B cell (primary cell): ENCODE results near the gene ADSS1. TPM values are rescaled to one million over a fixed set of nuclear protein-coding genes. Genes with fewer than 3 reads are reported as not detected.

Source experiments
- ATAC-seq: fragments of 200-7000 bp; cut with Tn5 transposase; one replicate; pipeline ENCODE4 v1.10.0; 2021; ENCODE audit warnings: low read depth, mild to moderate bottlenecking, moderate number of reproducible peaks, moderate library complexity
- CTCF ChIA-PET: fragments of 350-600 bp; sonication (Branson Sonifier 250); formaldehyde crosslinking; loops from one replicate; lab custom pipeline; 2021; ENCODE audit warnings: antibody characterized with exemption, inconsistent platforms; lab: Charles Lee
- POLR2A ChIA-PET: fragments of 350-600 bp; sonication (Branson Sonifier 250); formaldehyde crosslinking; loops from one replicate; lab custom pipeline; 2021; ENCODE audit warnings: antibody characterized with exemption; lab: Charles Lee
- DNase-seq: peaks from one replicate; pipeline ENCODE4 v3.0.0; 2013
- H2AFZ ChIP-seq: 2 replicates; pipeline ENCODE4 v1.6.1; 2012; ENCODE audit warnings: mild to moderate bottlenecking, low read depth, low read length; ENCODE audit not compliant: insufficient read depth, poor library complexity, severe bottlenecking
- H3K27ac ChIP-seq, 2 donors: 1 replicate in 1 of 2; 2 replicates in 1 of 2; pipeline ENCODE4 v1.5.1; 2012 to 2013; ENCODE audit warnings: low read length in 2 of 2, mild to moderate bottlenecking in 2 of 2, moderate library complexity in 1 of 2
- H3K27me3 ChIP-seq, 4 experiments: fragments of 200-600 bp in 1 of 4; sonication (generic) in 1 of 4; replicated peaks in 1 of 4; 1 replicate in 2 of 4; 2 replicates in 2 of 4; pipeline versions ENCODE4 v1.6.1 to v1.7.0; 2013 to 2016; ENCODE audit warnings: low read length in 3 of 4, mild to moderate bottlenecking in 2 of 4, mixed read lengths in 1 of 4, moderate library complexity in 1 of 4; ENCODE audit not compliant: insufficient read depth in 4 of 4, control insufficient read depth in 3 of 4; ENCODE audit errors: control extremely low read depth in 1 of 4
- H3K36me3 ChIP-seq, 2 experiments: replicated peaks in 1 of 2; 1 replicate in 1 of 2; 2 replicates in 1 of 2; pipeline versions ENCODE4 v1.6.1 to v1.7.1; 2013; ENCODE audit warnings: low read length in 1 of 2; ENCODE audit not compliant: insufficient read depth in 2 of 2, control insufficient read depth in 1 of 2; ENCODE audit errors: control extremely low read depth in 1 of 2, extremely low read depth in 1 of 2
- H3K4me1 ChIP-seq, 2 donors: fragments of 200-600 bp in 1 of 2; sonication (generic) in 1 of 2; 1 replicate in 1 of 2; 2 replicates in 1 of 2; pipeline versions ENCODE4 v1.5.1 to v1.6.1; 2013 to 2017; ENCODE audit warnings: low read length in 2 of 2; ENCODE audit not compliant: control insufficient read depth in 2 of 2, insufficient read depth in 2 of 2
- H3K4me2 ChIP-seq: replicated peaks from 2 replicates; pipeline ENCODE3; 2012; ENCODE audit warnings: mild to moderate bottlenecking, low read depth, low read length; ENCODE audit not compliant: poor library complexity, severe bottlenecking
- H3K4me3 ChIP-seq, 5 experiments: fragments of 200-600 bp in 1 of 5; sonication (generic) in 1 of 5; 1 replicate in 3 of 5; 2 replicates in 2 of 5; pipeline versions ENCODE4 v1.5.1 to v1.7.0; 2011 to 2016; ENCODE audit warnings: low read length in 4 of 5, mild to moderate bottlenecking in 4 of 5, low read depth in 2 of 5, control low read depth in 1 of 5, moderate library complexity in 1 of 5; ENCODE audit not compliant: insufficient read depth in 1 of 5; ENCODE audit errors: control extremely low read depth in 1 of 5, extremely low read depth in 1 of 5
- H3K79me2 ChIP-seq: fragments of 200-600 bp; sonication (generic); one replicate; pipeline ENCODE4 v1.6.0; 2016; ENCODE audit warnings: low read length; ENCODE audit not compliant: control insufficient read depth, insufficient read depth
- H3K9ac ChIP-seq: fragments of 200-600 bp; sonication (generic); 2 replicates; pipeline ENCODE4 v1.6.1; 2017; ENCODE audit warnings: mild to moderate bottlenecking, low read length, moderate library complexity
- H3K9me3 ChIP-seq, 3 donors: one replicate each; pipeline versions ENCODE4 v1.6.1 to v1.7.1; 2013; ENCODE audit warnings: low read length in 2 of 3; ENCODE audit not compliant: control insufficient read depth in 2 of 3, insufficient read depth in 1 of 3; ENCODE audit errors: control extremely low read depth in 1 of 3
- H4K20me1 ChIP-seq: 2 replicates; pipeline ENCODE4 v1.6.0; 2012; ENCODE audit warnings: mild to moderate bottlenecking, low read length; ENCODE audit not compliant: insufficient read depth, control insufficient read depth, poor library complexity, severe bottlenecking
- H3K27ac Mint-ChIP-seq: one replicate; pipeline ENCODE4 v1.8.0; 2021; ENCODE audit warnings: mixed read lengths
- H3K27me3 Mint-ChIP-seq: one replicate; pipeline ENCODE4 v1.8.0; 2021; ENCODE audit warnings: mixed read lengths
- H3K4me1 Mint-ChIP-seq: one replicate; pipeline ENCODE4 v1.8.0; 2021; ENCODE audit warnings: mixed read lengths
- H3K4me3 Mint-ChIP-seq: one replicate; pipeline ENCODE4 v1.8.0; 2021; ENCODE audit warnings: mixed read lengths
- H3K9me3 Mint-ChIP-seq: one replicate; pipeline ENCODE4 v1.8.0; 2022; ENCODE audit warnings: mixed read lengths; ENCODE audit not compliant: insufficient read depth
- EZH2 ChIP-seq: IDR thresholded peaks from 2 replicates; pipeline ENCODE4 v1.6.1; 2012; ENCODE audit warnings: borderline replicate concordance, low read depth, mild to moderate bottlenecking, moderate library complexity, low read length; ENCODE audit not compliant: insufficient read depth, poor library complexity, severe bottlenecking
- WGBS: methylation state at CpG from one replicate; pipeline ENCODE4 v1.1.5; 2013; ENCODE audit warnings: missing lambda C conversion rate; ENCODE audit not compliant: insufficient coverage; 5-methylcytosine and 5-hydroxymethylcytosine counted together
- intact Hi-C: fragments of 100-400 bp; cut with micrococcal nuclease; formaldehyde crosslinking; loops from one replicate; pipeline ENCODE4 v1.10.0; 2022
- polyA plus RNA-seq: library from polyadenylated mRNA; depleted of rRNA; stranded (reverse); fragments of >200 nt; gene quantifications from 2 replicates; pipeline ENCODE4 v1.2.3, GENCODE V29; 2012
- total RNA-seq, 2 donors: library from RNA; stranded (reverse); fragments of 120-200 nt in 1 of 2; gene quantifications; 1 replicate in 1 of 2; 2 replicates in 1 of 2; pipeline versions ENCODE4 v1.2.3 to v1.2.4, GENCODE V29; 2013 to 2022
- TF ChIP-seq, protein P1 (sequence below): fragments of 200-600 bp; IDR thresholded peaks from one replicate; pipeline ENCODE4 v1.8.0; 2022; ENCODE audit warnings: antibody characterized with exemption, mild to moderate bottlenecking

The ADSS1 gene
- total and polyA plus RNA-seq, 2 donors (not counting 1 experiment from before 2014, with no cell fraction given), result 0.33 to 1.7 TPM

DNA sequence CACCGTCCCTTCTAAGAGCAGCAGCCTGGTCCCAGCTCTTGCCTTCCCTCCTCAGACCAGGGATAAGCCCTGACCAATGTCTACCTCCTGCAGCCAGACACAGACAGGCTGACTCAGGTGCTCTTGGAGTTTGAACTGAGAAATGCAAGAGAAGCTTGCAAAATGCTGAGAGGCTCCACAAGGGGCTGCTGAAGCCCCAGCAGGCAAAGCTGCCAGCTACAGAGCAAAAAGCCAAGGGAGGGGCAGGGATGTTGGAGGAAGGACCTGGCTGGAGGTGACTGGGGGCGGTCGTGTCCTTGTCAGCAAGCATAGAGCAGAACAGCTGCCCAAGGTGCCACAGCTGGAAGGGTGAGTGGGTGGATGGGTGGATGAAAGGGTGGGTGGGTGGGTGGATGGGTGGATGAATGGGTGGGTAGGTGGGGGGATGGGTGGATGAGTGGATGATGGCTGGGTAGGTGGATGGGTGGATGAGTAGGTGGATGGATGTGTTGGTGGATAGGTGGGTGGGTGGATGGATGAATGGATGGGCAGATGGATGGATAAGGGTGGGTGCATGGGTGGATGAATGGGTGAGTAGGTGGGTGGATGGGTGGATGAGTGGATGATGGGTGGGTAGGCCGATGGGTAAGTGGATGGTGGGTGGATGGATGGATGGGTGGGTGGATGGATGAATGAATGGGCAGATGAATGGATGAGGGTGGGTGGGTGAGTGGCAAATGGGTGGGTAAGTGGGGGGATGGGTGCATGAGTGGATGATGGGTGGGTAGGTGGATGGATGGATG, 38.6 kb upstream of the ADSS1 start:
- peak overlapping the region; percentile 61 for H3K4me3 Mint-ChIP-seq
- CTCF ChIA-PET, result interaction anchor here (0.9 to 1.8 kb wide), 4 partner anchors 10 to 36 kb away, joined by 3 to 6 read pairs (median 4); no protein-coding TSS in a partner anchor
- peaks cover 49 to 66% of the 10 kb centered on the region in 2 donors for H3K4me1 ChIP-seq
- peak overlapping the region; percentile 37 for H3K4me2 ChIP-seq
- POLR2A ChIA-PET, result no interaction called here
- no peak overlapping the region for H3K9ac ChIP-seq
- H3K4me1 Mint-ChIP-seq, result peaks cover 63% of the 10 kb centered on the region
- peaks cover 0 to 3% (median 0%) of the 10 kb centered on the region in 3 donors for H3K9me3 ChIP-seq
- H3K27me3 Mint-ChIP-seq, result no peaks in the 10 kb centered on the region
- H3K27ac ChIP-seq, result no peak overlapping the region
- peaks cover 9% of the 10 kb centered on the region for H3K79me2 ChIP-seq
- H3K27ac Mint-ChIP-seq, result peak overlapping the region; percentile 74
- no peak overlapping the region for H3K4me3 ChIP-seq
- no peak for DNase-seq
- H3K27me3 ChIP-seq, result no peaks in the 10 kb centered on the region
- intact Hi-C loops, result no loop called here
- no peaks in the 10 kb centered on the region for H3K9me3 Mint-ChIP-seq
- H3K36me3 ChIP-seq, result no peaks in the 10 kb centered on the region
- TF ChIP-seq EZH2, result no peak
- TF ChIP-seq, protein P1, sequence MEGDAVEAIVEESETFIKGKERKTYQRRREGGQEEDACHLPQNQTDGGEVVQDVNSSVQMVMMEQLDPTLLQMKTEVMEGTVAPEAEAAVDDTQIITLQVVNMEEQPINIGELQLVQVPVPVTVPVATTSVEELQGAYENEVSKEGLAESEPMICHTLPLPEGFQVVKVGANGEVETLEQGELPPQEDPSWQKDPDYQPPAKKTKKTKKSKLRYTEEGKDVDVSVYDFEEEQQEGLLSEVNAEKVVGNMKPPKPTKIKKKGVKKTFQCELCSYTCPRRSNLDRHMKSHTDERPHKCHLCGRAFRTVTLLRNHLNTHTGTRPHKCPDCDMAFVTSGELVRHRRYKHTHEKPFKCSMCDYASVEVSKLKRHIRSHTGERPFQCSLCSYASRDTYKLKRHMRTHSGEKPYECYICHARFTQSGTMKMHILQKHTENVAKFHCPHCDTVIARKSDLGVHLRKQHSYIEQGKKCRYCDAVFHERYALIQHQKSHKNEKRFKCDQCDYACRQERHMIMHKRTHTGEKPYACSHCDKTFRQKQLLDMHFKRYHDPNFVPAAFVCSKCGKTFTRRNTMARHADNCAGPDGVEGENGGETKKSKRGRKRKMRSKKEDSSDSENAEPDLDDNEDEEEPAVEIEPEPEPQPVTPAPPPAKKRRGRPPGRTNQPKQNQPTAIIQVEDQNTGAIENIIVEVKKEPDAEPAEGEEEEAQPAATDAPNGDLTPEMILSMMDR, result no peak
- H4K20me1 ChIP-seq, result peaks cover 5% of the 10 kb centered on the region
- 50% methylated on average over 4 of the region's 4 CpGs for WGBS
- no peak overlapping the region for H2AFZ ChIP-seq
- ATAC-seq, result no peak

DNA sequence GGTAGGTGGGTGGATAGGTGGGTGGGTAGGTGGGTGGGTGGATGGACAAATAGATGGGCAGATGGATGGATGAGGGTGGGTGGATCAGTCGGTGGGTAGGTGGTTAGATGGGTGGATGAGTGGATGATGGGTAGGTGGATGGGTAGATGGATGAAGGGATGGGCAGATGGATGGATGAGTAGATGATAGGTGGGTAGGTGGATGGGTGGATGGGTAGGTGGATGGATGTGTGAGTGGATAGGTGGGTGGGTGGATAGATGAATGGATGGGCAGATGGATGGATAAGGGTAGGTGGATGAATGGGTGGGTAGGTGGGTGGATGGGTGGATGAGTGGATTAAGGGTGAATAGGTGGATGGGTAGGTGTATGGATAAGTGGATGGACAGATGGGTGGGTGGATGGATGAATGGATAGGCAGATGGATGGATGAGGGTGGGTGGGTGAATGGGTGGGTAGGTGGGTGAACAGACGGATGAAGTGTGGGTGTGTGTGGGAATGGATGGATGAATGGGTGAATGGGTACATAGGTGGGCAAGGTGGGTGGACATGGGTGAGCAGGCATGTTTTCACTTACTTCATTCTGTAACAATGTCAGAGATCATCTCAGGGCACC, 37.9 kb upstream of the ADSS1 start:
- H3K4me1 ChIP-seq, result peaks cover 49 to 66% of the 10 kb centered on the region in 2 donors
- peaks cover 12% of the 10 kb centered on the region for H4K20me1 ChIP-seq
- H2AFZ ChIP-seq, result no peak overlapping the region
- no peak for TF ChIP-seq EZH2
- TF ChIP-seq, protein P1, result no peak
- Mint-ChIP-seq H3K4me1 (peaks cover 62% of the 10 kb centered on the region), H3K27ac (no peak overlapping the region), H3K27me3 (no peaks in the 10 kb centered on the region), H3K9me3 (no peaks in the 10 kb centered on the region), H3K4me3 (peak overlapping the region; percentile 35)
- no peaks in the 10 kb centered on the region for H3K27me3 ChIP-seq
- intact Hi-C loops, result no loop called here
- H3K9ac ChIP-seq, result no peak overlapping the region
- DNase-seq (no peak), ATAC-seq (no peak)
- H3K27ac ChIP-seq, result no peak overlapping the region
- no peaks in the 10 kb centered on the region for H3K36me3 ChIP-seq
- H3K4me2 ChIP-seq, result no peak overlapping the region
- POLR2A ChIA-PET, result interaction anchor here (0.6 kb wide), 1 partner anchor 66 kb away, joined by 3 read pairs; no protein-coding TSS in a partner anchor
- 75% methylated on average over 2 of the region's 2 CpGs for WGBS
- no peak overlapping the region for H3K4me3 ChIP-seq
- peaks cover 16% of the 10 kb centered on the region for H3K79me2 ChIP-seq
- CTCF ChIA-PET, result no interaction called here
- no peaks in the 10 kb centered on the region for H3K9me3 ChIP-seq
